Trophoblast cell (in vitro differentiated cells and primary cell): ENCODE data around the gene ATP2C2.

Experiments used
- DNase-seq, 2 donors: peaks; one replicate each; pipeline ENCODE4 v3.0.0-alpha.2; 2016
- H2AFZ ChIP-seq: 2 replicates; pipeline ENCODE4 v1.6.1; 2013; ENCODE audit warnings: low read length, moderate library complexity, mild to moderate bottlenecking; ENCODE audit not compliant: insufficient read depth, poor library complexity
- H2AK5ac ChIP-seq: 2 replicates; pipeline ENCODE4 v1.6.1; 2013; ENCODE audit warnings: mild to moderate bottlenecking, low read length
- H2BK120ac ChIP-seq: 2 replicates; pipeline ENCODE4 v1.6.1; 2013; ENCODE audit warnings: low read length, mild to moderate bottlenecking, moderate library complexity; ENCODE audit not compliant: insufficient read depth, poor library complexity
- H2BK12ac ChIP-seq: 2 replicates; pipeline ENCODE4 v1.6.1; 2013; ENCODE audit warnings: mild to moderate bottlenecking, low read length, moderate library complexity
- H2BK5ac ChIP-seq: 2 replicates; pipeline ENCODE4 v1.6.1; 2013; ENCODE audit warnings: low read length, low read depth, moderate library complexity, mild to moderate bottlenecking; ENCODE audit not compliant: poor library complexity
- H3K14ac ChIP-seq: 2 replicates; pipeline ENCODE4 v1.6.1; 2013; ENCODE audit warnings: mild to moderate bottlenecking, low read length
- H3K18ac ChIP-seq: 2 replicates; pipeline ENCODE4 v1.6.1; 2013; ENCODE audit warnings: mild to moderate bottlenecking, low read length
- H3K23ac ChIP-seq: 2 replicates; pipeline ENCODE4 v1.6.1; 2013; ENCODE audit warnings: low read length
- H3K27ac ChIP-seq: 2 replicates; pipeline ENCODE4 v1.5.1; 2013; ENCODE audit warnings: low read depth, mild to moderate bottlenecking, inconsistent platforms, low read length, moderate library complexity
- H3K27me3 ChIP-seq: 2 replicates; pipeline ENCODE4 v1.6.1; 2013; ENCODE audit warnings: inconsistent platforms, mild to moderate bottlenecking, low read length, moderate library complexity; ENCODE audit not compliant: insufficient read depth
- H3K36me3 ChIP-seq, 2 experiments: 1 replicate in 1 of 2; 2 replicates in 1 of 2; pipeline ENCODE4 v1.6.1; 2013; ENCODE audit warnings: low read length in 2 of 2, mild to moderate bottlenecking in 2 of 2, moderate library complexity in 1 of 2; ENCODE audit not compliant: insufficient read depth in 2 of 2, control insufficient read depth in 1 of 2
- H3K4ac ChIP-seq: 2 replicates; pipeline ENCODE4 v1.6.1; 2013; ENCODE audit warnings: low read depth, mild to moderate bottlenecking, low read length, moderate library complexity
- H3K4me1 ChIP-seq, 2 experiments: 1 replicate in 1 of 2; 2 replicates in 1 of 2; pipeline ENCODE4 v1.6.1; 2013; ENCODE audit warnings: low read length in 2 of 2, mild to moderate bottlenecking in 2 of 2, moderate library complexity in 1 of 2; ENCODE audit not compliant: insufficient read depth in 2 of 2, control insufficient read depth in 1 of 2
- H3K4me2 ChIP-seq: 2 replicates; pipeline ENCODE4 v1.6.1; 2013; ENCODE audit warnings: inconsistent platforms, mild to moderate bottlenecking, low read length, moderate library complexity
- H3K4me3 ChIP-seq: 2 replicates; pipeline ENCODE4 v1.5.1; 2013; ENCODE audit warnings: mild to moderate bottlenecking, low read depth, low read length, inconsistent platforms
- H3K79me1 ChIP-seq: one replicate; pipeline ENCODE4 v1.6.1; 2013; ENCODE audit warnings: low read length
- H3K79me2 ChIP-seq: 2 replicates; pipeline ENCODE4 v1.6.1; 2013; ENCODE audit warnings: low read length, mild to moderate bottlenecking; ENCODE audit not compliant: control insufficient read depth, insufficient read depth, poor library complexity
- H3K9ac ChIP-seq: 2 replicates; pipeline ENCODE4 v1.6.1; 2013; ENCODE audit warnings: mild to moderate bottlenecking, low read length
- H3K9me3 ChIP-seq: 2 replicates; pipeline ENCODE4 v1.6.1; 2013; ENCODE audit warnings: low read depth, mild to moderate bottlenecking, control low read depth, inconsistent platforms, low read length; ENCODE audit not compliant: insufficient read depth
- H4K12ac ChIP-seq: 2 replicates; pipeline ENCODE4 v1.6.1; 2013; ENCODE audit warnings: low read depth, mild to moderate bottlenecking, low read length, moderate library complexity
- H4K8ac ChIP-seq: 2 replicates; pipeline ENCODE4 v1.6.1; 2013; ENCODE audit warnings: low read depth, mild to moderate bottlenecking, low read length, moderate library complexity
- H4K91ac ChIP-seq: one replicate; pipeline ENCODE4 v1.6.1; 2013; ENCODE audit warnings: low read depth, mild to moderate bottlenecking, low read length, moderate library complexity
- WGBS: extraction: QIAGEN DNeasy Blood & Tissue Kit; methylation state at CpG from one replicate; pipeline ENCODE4 v1.1.7; 2013; ENCODE audit warnings: missing lambda C conversion rate; ENCODE audit not compliant: insufficient read length, insufficient coverage; ENCODE audit errors: extremely low coverage; 5-methylcytosine and 5-hydroxymethylcytosine counted together

The ATP2C2 gene

DNA sequence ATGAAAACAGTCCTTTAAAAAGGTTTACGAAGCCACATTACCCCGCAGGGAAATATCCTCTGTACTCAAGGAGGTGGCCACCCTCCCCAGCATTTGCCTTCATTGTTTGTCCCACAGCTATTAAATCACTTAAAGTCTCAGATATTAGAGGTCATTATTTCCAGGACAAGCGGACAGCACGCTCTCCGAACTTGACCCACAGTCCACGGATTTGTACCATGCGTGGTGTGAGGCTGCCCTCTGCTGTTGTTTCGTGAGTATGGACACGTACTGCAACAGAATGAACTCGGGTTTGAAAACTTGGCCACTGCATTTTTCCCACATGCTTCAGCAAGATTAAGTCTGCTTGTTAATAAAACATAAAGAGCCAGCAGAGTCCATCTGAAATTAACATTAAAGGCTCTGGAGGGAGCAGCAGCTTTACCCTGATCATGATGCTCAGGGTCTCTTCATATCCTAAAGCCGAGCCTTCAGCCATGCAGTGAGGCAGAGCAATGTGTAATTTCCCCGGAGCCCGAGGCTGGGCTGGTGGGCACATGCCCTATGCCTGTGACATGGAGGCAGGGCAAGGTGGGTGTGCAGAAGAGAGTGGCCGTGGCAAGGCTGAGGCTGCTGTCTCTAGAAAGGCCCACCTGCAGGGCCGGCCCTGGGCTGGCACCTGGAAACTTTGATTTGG, 116.4 kb downstream of the ATP2C2 start:
- H2BK5ac ChIP-seq, result no peak overlapping the region
- no peak overlapping the region for H2AFZ ChIP-seq
- no peak overlapping the region for H4K91ac ChIP-seq
- WGBS, result no CpG with 5 or more reads among the region's 15 CpGs
- H2AK5ac ChIP-seq, result no peak overlapping the region
- no peak overlapping the region for H2BK12ac ChIP-seq
- H3K4me3 ChIP-seq, result no peak overlapping the region
- no peak overlapping the region for H3K9ac ChIP-seq
- no peak overlapping the region for H3K18ac ChIP-seq
- H3K9me3 ChIP-seq, result no peaks in the 10 kb centered on the region
- DNase-seq, result peak; percentile 47 to 86
- H2BK120ac ChIP-seq, result no peak overlapping the region
- no peaks in the 10 kb centered on the region for H3K79me2 ChIP-seq
- no peak overlapping the region for H4K12ac ChIP-seq
- no peak overlapping the region for H4K8ac ChIP-seq
- no peak overlapping the region for H3K4me2 ChIP-seq
- H3K27ac ChIP-seq, result no peak overlapping the region
- no peaks in the 10 kb centered on the region for H3K79me1 ChIP-seq
- no peak overlapping the region for H3K4ac ChIP-seq
- H3K23ac ChIP-seq, result no peak overlapping the region
- no peaks in the 10 kb centered on the region for H3K27me3 ChIP-seq
- no peaks in the 10 kb centered on the region for H3K4me1 ChIP-seq
- peaks cover 58 to 68% of the 10 kb centered on the region in 2 experiments for H3K36me3 ChIP-seq
- H3K14ac ChIP-seq, result no peak overlapping the region

DNA sequence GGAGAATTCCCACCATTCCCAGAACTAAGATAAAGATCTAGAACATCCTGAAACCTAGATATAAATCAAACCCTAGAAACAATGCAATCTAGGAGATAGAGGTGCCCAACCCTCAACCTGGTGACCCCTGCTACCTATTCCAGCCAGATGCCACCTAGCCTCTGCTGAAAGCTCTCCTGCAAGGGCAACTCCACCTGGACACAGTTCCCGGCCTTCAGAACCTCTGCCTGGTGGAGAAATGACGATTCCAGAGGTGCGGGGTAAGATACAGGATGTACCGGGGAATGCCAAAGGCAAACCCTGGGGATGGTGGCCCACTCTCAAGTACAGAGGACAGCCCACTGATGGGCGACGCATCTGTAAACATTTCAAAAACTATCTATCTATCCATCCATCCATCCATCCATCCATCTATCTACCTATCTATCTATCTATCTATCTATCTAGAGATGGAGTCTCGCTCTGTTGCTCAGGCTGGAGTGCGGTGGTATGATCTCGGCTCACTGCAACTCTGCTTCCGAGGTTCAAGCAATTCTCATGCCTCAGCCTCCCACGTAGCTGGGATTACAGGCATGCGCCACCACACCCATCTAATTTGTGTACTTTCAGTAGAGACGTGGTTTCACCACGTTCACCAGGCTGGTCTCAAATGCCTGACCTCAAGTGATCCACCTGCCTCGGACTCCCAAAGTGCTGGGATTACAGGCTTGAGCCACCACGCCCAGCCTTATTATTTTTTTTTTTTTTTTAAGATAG, 117.1 kb downstream of the ATP2C2 start:
- Histone ChIP-seq H3K23ac (no peak overlapping the region), H3K79me2 (no peaks in the 10 kb centered on the region)
- no CpG with 5 or more reads among the region's 16 CpGs for WGBS

DNA sequence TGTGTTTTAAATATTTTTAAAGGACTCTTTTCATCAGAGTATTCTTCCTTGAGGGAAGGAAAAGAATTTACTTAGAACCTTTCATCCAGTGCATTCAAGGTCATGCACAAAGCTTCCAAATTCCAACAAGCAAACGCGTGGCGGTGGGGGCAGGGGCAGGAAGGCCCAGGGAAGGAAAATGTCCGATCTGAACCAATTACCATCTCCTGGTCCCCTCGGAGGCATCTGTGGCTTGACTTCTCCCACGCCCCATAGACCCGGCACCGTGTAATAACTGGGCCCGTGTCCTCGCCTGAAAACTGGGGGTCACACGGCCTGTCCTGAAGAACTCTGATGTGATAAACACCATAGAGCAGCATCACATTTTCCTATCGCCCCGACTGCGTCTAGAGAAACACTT, 117.8 kb downstream of the ATP2C2 start:
- Histone ChIP-seq H2BK5ac (no peak overlapping the region), H3K4me1 (no peaks in the 10 kb centered on the region), H3K36me3 (peaks cover 47 to 58% of the 10 kb centered on the region in 2 experiments), H4K12ac (no peak overlapping the region), H3K4ac (no peak overlapping the region), H2AFZ (no peak overlapping the region), H2BK12ac (no peak overlapping the region), H3K9ac (no peak overlapping the region), H3K4me3 (no peak overlapping the region), H3K79me1 (no peaks in the 10 kb centered on the region), H4K8ac (no peak overlapping the region), H3K79me2 (no peaks in the 10 kb centered on the region), H3K27ac (no peak overlapping the region), H4K91ac (no peak overlapping the region), H2BK120ac (no peak overlapping the region), H3K4me2 (no peak overlapping the region), H3K9me3 (no peaks in the 10 kb centered on the region), H3K27me3 (no peaks in the 10 kb centered on the region), H2AK5ac (no peak overlapping the region), H3K23ac (no peak overlapping the region), H3K18ac (no peak overlapping the region), H3K14ac (no peak overlapping the region)
- no peak for DNase-seq
- WGBS, result no CpG with 5 or more reads among the region's 14 CpGs

More for the DNA sequence above, 117.1 kb downstream of the ATP2C2 start:
- Histone ChIP-seq H2BK12ac (no peak overlapping the region), H3K27ac (no peak overlapping the region), H3K79me1 (no peaks in the 10 kb centered on the region), H2BK120ac (no peak overlapping the region), H4K91ac (no peak overlapping the region), H3K36me3 (peaks cover 52 to 62% of the 10 kb centered on the region in 2 experiments), H3K9me3 (no peaks in the 10 kb centered on the region), H3K4me3 (no peak overlapping the region), H3K18ac (no peak overlapping the region), H3K9ac (no peak overlapping the region), H3K14ac (no peak overlapping the region), H2AFZ (no peak overlapping the region), H3K4me1 (no peaks in the 10 kb centered on the region), H4K12ac (no peak overlapping the region), H4K8ac (no peak overlapping the region), H3K4ac (no peak overlapping the region), H3K4me2 (no peak overlapping the region), H3K27me3 (no peaks in the 10 kb centered on the region), H2AK5ac (no peak overlapping the region), H2BK5ac (no peak overlapping the region)
- DNase-seq, result no peak

DNA sequence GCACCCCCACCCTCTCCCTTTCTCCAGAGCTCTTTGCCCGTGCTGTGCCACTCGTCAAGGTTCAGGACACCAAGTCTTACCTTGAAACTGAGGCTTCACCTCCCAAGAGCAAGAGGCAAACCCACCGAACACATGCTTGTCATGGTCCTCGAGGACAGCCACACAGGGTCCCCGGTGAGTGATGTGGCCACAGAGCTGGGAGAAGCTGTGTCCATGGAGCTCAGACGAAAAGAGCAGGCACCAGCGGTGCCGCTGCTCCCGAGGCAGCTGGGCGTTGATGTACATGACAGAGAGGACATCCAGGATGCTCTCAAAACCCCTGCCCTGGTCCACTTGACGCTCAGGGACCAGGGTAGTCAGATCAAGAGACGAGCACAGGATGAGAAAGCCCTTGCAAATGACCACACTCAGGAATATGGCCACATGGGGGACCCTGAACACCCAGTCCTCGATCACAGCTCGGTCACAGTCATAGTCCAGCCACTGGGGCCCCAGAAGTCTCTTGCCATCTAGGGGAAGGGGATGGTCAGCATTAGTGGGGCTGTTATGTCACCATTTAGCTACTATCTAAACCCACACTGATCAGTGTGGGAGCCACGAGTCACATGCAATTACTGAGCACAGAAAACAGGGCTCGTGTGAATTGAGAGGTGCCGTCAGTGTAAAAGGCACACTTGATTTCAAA, 118.4 kb downstream of the ATP2C2 start:
- Histone ChIP-seq H4K12ac (no peak overlapping the region), H3K9me3 (no peaks in the 10 kb centered on the region), H2AFZ (no peak overlapping the region), H3K27ac (no peak overlapping the region), H3K36me3 (peaks cover 46 to 58% of the 10 kb centered on the region in 2 experiments), H2BK12ac (no peak overlapping the region), H4K91ac (no peak overlapping the region), H3K14ac (no peak overlapping the region), H3K4me2 (no peak overlapping the region), H3K18ac (no peak overlapping the region), H2AK5ac (no peak overlapping the region), H3K4me1 (no peaks in the 10 kb centered on the region), H3K4me3 (no peak overlapping the region), H3K79me2 (no peaks in the 10 kb centered on the region), H3K9ac (no peak overlapping the region), H2BK120ac (no peak overlapping the region), H3K4ac (no peak overlapping the region), H3K79me1 (no peaks in the 10 kb centered on the region), H4K8ac (no peak overlapping the region), H3K27me3 (no peaks in the 10 kb centered on the region), H3K23ac (no peak overlapping the region), H2BK5ac (no peak overlapping the region)
- no CpG with 5 or more reads among the region's 17 CpGs for WGBS
- DNase-seq, result no peak
